Osteocyte (in vitro differentiated cells): ENCODE measurements around the gene PRKD1. TPM values are rescaled to one million over a fixed set of nuclear protein-coding genes. Genes with fewer than 3 reads are reported as not detected.

Experiments used
- DNase-seq: peaks from one replicate; pipeline ENCODE4 v3.0.0; 2021; ENCODE audit warnings: mixed read lengths; ENCODE audit not compliant: unreplicated experiment; ENCODE audit errors: extremely low spot score
- H3K27ac Mint-ChIP-seq: one replicate; pipeline ENCODE4 v1.8.0; 2021; ENCODE audit warnings: mild to moderate bottlenecking, mixed read lengths; ENCODE audit not compliant: unreplicated experiment
- H3K27me3 Mint-ChIP-seq: one replicate; pipeline ENCODE4 v1.8.0; 2021; ENCODE audit warnings: mixed read lengths; ENCODE audit not compliant: unreplicated experiment
- H3K36me3 Mint-ChIP-seq: one replicate; pipeline ENCODE4 v1.8.0; 2021; ENCODE audit warnings: mixed read lengths; ENCODE audit not compliant: unreplicated experiment
- H3K4me1 Mint-ChIP-seq: one replicate; pipeline ENCODE4 v1.8.0; 2021; ENCODE audit warnings: mixed read lengths; ENCODE audit not compliant: unreplicated experiment
- H3K4me3 Mint-ChIP-seq: one replicate; pipeline ENCODE4 v1.8.0; 2021; ENCODE audit warnings: mild to moderate bottlenecking, moderate library complexity, mixed read lengths; ENCODE audit not compliant: unreplicated experiment
- H3K9me3 Mint-ChIP-seq: one replicate; pipeline ENCODE4 v1.8.0; 2021; ENCODE audit warnings: mixed read lengths; ENCODE audit not compliant: unreplicated experiment
- total RNA-seq: library from RNA; stranded (reverse); gene quantifications from 2 replicates; pipeline ENCODE4 v1.2.1, GENCODE V29; 2021
- TF ChIP-seq, protein P1 (sequence below): fragments of 200-600 bp; sonication (generic); IDR thresholded peaks from 2 replicates; pipeline ENCODE4 v1.5.0; 2021; ENCODE audit warnings: antibody characterized with exemption, mild to moderate bottlenecking, moderate library complexity

Gene PRKD1
- total RNA-seq, 1 donor from 2014 or later: 6.6 TPM

DNA sequence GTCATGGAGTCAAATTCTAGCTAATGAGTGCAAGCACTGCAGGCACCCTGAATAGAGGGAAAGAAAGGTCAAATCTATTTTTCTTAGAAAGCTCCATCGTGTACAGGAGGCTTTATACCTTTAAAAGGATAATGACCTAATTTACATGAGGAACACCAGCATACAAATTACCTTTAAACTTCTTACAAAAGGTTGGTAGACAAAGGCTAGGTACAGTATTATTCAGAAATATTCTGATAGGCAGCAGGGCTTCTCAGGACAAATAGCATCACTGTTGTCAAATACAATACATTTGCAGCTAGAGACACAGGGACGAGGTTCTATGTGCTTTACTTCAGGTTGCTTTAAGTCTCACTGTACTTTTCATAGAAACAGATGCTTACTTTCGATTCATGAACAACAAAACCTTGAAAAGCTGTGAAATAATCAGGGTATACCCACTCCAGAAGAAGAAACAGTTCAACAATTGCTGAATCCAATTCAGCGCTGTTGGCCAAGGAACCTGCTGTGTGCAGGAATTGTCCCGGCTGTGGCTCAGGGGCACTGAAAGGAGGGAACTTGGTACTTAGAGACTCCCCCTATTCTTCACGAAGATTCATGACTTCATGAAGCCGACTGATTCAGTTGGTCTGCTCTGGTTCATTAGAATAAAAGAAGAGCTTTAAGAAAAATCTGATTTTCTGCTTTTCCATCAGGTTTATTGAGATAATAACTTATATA lies 252.9 kb downstream of the PRKD1 start:
- H3K27me3 Mint-ChIP-seq: no peaks in the 10 kb centered on the region
- H3K36me3 Mint-ChIP-seq: no peaks in the 10 kb centered on the region
- H3K4me3 Mint-ChIP-seq: no peak overlapping the region
- peaks cover 7% of the 10 kb centered on the region for H3K4me1 Mint-ChIP-seq
- H3K9me3 Mint-ChIP-seq: no peaks in the 10 kb centered on the region
- TF ChIP-seq, protein P1, sequence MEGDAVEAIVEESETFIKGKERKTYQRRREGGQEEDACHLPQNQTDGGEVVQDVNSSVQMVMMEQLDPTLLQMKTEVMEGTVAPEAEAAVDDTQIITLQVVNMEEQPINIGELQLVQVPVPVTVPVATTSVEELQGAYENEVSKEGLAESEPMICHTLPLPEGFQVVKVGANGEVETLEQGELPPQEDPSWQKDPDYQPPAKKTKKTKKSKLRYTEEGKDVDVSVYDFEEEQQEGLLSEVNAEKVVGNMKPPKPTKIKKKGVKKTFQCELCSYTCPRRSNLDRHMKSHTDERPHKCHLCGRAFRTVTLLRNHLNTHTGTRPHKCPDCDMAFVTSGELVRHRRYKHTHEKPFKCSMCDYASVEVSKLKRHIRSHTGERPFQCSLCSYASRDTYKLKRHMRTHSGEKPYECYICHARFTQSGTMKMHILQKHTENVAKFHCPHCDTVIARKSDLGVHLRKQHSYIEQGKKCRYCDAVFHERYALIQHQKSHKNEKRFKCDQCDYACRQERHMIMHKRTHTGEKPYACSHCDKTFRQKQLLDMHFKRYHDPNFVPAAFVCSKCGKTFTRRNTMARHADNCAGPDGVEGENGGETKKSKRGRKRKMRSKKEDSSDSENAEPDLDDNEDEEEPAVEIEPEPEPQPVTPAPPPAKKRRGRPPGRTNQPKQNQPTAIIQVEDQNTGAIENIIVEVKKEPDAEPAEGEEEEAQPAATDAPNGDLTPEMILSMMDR: no peak
- no peak overlapping the region for H3K27ac Mint-ChIP-seq
- DNase-seq: no peak

DNA sequence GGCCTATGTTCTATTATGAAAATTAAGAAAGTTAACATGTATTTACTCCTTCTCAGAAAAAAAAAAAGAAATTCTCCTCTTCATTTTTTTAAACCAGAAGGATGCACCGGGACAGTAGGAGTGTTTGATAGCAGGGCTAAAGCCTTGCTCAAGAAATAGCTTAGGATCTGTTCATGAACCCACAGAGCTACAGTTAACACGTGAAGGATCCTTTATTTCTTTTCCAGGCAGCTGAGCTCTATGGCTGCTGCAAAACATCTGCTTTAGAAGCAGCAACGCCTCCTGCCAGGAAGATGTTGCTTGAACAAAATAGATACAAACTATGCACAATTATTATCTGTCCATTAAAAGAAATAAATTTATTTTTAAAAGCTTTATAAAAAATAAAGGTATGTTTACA lies 254.8 kb downstream of the PRKD1 start:
- no peak overlapping the region for H3K4me3 Mint-ChIP-seq
- H3K36me3 Mint-ChIP-seq: no peaks in the 10 kb centered on the region
- H3K27me3 Mint-ChIP-seq: no peaks in the 10 kb centered on the region
- no peak for DNase-seq
- peaks cover 7% of the 10 kb centered on the region for H3K4me1 Mint-ChIP-seq
- H3K27ac Mint-ChIP-seq: no peak overlapping the region
- no peaks in the 10 kb centered on the region for H3K9me3 Mint-ChIP-seq
- TF ChIP-seq, protein P1: no peak

DNA sequence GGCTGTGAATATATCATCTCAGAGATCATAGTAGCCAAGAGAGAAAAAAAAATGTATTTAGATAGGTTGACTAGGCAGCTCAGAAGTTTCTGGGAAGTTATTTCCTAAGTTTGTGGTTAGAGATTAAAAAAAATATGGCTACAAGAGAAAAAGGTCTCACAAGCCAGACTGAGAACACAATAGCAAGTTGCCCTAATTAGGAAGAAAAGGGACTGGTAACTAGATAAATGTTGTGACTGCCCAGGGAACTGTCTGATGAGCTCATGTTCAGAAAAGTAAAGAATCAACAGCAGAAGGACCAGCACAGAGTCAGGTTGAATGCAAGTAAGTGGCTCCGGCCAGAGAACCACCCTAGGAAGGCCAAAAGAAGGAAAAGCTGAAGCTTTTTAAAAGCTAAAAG lies 256.6 kb downstream of the PRKD1 start:
- Mint-ChIP-seq H3K4me1 (peaks cover 7% of the 10 kb centered on the region), H3K27me3 (no peaks in the 10 kb centered on the region), H3K9me3 (no peaks in the 10 kb centered on the region), H3K27ac (no peak overlapping the region), H3K36me3 (no peaks in the 10 kb centered on the region), H3K4me3 (no peak overlapping the region)
- TF ChIP-seq, protein P1: no peak
- DNase-seq: no peak

DNA sequence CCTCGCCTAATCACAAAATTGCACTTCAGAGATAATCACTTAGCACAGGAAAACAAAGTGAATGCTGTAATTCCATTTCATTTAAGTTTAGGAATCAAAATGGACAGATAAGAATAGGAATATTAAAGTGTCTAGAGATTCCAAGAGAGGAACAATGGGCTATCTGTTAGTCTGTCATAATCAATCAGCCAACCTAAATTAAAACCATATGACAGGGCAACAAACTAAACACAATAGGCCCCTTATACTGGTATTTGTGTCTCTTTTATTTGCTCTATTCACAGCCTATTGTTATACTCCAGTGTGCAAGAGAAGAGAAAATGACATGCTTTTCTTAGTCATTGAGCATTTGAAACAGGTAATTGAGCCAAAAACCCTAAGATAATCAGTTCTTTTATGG lies 259.4 kb downstream of the PRKD1 start:
- H3K27me3 Mint-ChIP-seq: no peaks in the 10 kb centered on the region
- no peak for DNase-seq
- TF ChIP-seq, protein P1: no peak
- peaks cover 3% of the 10 kb centered on the region for H3K36me3 Mint-ChIP-seq
- H3K4me1 Mint-ChIP-seq: peaks cover 11% of the 10 kb centered on the region
- no peaks in the 10 kb centered on the region for H3K9me3 Mint-ChIP-seq
- no peak overlapping the region for H3K27ac Mint-ChIP-seq
- no peak overlapping the region for H3K4me3 Mint-ChIP-seq

DNA sequence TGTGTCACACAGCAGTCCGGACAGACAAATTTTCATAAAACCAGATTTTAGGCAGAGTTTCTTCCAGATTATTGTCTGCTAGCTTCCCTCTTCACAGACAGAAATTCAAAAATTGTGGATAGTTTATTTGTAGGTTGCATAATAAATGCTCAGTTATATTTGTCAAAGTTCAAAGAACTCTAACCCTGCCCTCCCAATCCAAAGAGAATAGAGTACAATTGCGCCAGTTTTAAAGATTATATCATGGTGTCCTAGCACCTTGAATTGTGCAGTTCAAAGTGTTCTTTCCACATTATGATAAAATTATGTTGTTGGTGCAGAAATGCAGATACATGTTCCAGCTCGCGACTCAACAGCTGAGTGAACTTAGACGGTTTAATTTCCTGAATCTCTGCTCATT lies 263.1 kb downstream of the PRKD1 start:
- Mint-ChIP-seq H3K4me3 (no peak overlapping the region), H3K4me1 (peaks cover 5% of the 10 kb centered on the region), H3K27me3 (no peaks in the 10 kb centered on the region), H3K27ac (no peak overlapping the region), H3K36me3 (peaks cover 3% of the 10 kb centered on the region), H3K9me3 (no peaks in the 10 kb centered on the region)
- no peak for DNase-seq
- TF ChIP-seq, protein P1: no peak
